ENCODE results near the gene PNPLA3. TPM values are rescaled to one million over a fixed set of nuclear protein-coding genes. Genes with fewer than 3 reads are reported as not detected.

Gene PNPLA3
- total and polyA plus RNA-seq, 9 of the 15 experiments (the other 6 are each of a cell fraction or from before 2014, with no cell fraction given), result 0.20 to 0.48 (median 0.38) TPM; not detected in 6

GRCh38 chr22:43969021-43969878 is 45.6 kb downstream of the PNPLA3 start (continued):
- TF ChIP-seq SMAD4 (CRISPR knock-in tag; conservative IDR thresholded peaks at IDR 0.05) (peak; percentile 63), TAL1 (IDR thresholded peaks at IDR 0.05) (peak; percentile 97), SMAD1 (IDR thresholded peaks at IDR 0.05; ENCODE audit: low read depth, low read length, partially characterized antibody) (no peak), TCF3 (CRISPR knock-in tag; IDR thresholded peaks at IDR 0.05) (peak; percentile 98), FUS (optimal IDR thresholded peaks at IDR 0.05; ENCODE audit: low read depth, low read length) (no peak), TEAD2 (tag; IDR thresholded peaks at IDR 0.05) (0 out of 2 replicates have a peak, but pooled peaks have one; percentile 48), MTA1 (IDR thresholded peaks at IDR 0.05; ENCODE audit: borderline replicate concordance) (peak; percentile 78), JUNB (CRISPR knock-in tag; conservative IDR thresholded peaks at IDR 0.05) (no peak), TRIM28 (IDR thresholded peaks at IDR 0.05) (peak; percentile 77; the same call in 1 of the 2 replicates), SMARCC2 (IDR thresholded peaks at IDR 0.05; ENCODE audit: low read depth) (peak; percentile 66; the same call in 1 of the 2 replicates)
- TF ChIP-seq, protein P1, sequence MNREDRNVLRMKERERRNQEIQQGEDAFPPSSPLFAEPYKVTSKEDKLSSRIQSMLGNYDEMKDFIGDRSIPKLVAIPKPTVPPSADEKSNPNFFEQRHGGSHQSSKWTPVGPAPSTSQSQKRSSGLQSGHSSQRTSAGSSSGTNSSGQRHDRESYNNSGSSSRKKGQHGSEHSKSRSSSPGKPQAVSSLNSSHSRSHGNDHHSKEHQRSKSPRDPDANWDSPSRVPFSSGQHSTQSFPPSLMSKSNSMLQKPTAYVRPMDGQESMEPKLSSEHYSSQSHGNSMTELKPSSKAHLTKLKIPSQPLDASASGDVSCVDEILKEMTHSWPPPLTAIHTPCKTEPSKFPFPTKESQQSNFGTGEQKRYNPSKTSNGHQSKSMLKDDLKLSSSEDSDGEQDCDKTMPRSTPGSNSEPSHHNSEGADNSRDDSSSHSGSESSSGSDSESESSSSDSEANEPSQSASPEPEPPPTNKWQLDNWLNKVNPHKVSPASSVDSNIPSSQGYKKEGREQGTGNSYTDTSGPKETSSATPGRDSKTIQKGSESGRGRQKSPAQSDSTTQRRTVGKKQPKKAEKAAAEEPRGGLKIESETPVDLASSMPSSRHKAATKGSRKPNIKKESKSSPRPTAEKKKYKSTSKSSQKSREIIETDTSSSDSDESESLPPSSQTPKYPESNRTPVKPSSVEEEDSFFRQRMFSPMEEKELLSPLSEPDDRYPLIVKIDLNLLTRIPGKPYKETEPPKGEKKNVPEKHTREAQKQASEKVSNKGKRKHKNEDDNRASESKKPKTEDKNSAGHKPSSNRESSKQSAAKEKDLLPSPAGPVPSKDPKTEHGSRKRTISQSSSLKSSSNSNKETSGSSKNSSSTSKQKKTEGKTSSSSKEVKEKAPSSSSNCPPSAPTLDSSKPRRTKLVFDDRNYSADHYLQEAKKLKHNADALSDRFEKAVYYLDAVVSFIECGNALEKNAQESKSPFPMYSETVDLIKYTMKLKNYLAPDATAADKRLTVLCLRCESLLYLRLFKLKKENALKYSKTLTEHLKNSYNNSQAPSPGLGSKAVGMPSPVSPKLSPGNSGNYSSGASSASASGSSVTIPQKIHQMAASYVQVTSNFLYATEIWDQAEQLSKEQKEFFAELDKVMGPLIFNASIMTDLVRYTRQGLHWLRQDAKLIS (CRISPR knock-in tag; IDR thresholded peaks at IDR 0.05), result no peak
- TF ChIP-seq, protein P2, sequence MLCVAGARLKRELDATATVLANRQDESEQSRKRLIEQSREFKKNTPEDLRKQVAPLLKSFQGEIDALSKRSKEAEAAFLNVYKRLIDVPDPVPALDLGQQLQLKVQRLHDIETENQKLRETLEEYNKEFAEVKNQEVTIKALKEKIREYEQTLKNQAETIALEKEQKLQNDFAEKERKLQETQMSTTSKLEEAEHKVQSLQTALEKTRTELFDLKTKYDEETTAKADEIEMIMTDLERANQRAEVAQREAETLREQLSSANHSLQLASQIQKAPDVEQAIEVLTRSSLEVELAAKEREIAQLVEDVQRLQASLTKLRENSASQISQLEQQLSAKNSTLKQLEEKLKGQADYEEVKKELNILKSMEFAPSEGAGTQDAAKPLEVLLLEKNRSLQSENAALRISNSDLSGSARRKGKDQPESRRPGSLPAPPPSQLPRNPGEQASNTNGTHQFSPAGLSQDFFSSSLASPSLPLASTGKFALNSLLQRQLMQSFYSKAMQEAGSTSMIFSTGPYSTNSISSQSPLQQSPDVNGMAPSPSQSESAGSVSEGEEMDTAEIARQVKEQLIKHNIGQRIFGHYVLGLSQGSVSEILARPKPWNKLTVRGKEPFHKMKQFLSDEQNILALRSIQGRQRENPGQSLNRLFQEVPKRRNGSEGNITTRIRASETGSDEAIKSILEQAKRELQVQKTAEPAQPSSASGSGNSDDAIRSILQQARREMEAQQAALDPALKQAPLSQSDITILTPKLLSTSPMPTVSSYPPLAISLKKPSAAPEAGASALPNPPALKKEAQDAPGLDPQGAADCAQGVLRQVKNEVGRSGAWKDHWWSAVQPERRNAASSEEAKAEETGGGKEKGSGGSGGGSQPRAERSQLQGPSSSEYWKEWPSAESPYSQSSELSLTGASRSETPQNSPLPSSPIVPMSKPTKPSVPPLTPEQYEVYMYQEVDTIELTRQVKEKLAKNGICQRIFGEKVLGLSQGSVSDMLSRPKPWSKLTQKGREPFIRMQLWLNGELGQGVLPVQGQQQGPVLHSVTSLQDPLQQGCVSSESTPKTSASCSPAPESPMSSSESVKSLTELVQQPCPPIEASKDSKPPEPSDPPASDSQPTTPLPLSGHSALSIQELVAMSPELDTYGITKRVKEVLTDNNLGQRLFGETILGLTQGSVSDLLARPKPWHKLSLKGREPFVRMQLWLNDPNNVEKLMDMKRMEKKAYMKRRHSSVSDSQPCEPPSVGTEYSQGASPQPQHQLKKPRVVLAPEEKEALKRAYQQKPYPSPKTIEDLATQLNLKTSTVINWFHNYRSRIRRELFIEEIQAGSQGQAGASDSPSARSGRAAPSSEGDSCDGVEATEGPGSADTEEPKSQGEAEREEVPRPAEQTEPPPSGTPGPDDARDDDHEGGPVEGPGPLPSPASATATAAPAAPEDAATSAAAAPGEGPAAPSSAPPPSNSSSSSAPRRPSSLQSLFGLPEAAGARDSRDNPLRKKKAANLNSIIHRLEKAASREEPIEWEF (CRISPR knock-in tag; IDR thresholded peaks at IDR 0.05), result no peak
- TF ChIP-seq, protein P3, sequence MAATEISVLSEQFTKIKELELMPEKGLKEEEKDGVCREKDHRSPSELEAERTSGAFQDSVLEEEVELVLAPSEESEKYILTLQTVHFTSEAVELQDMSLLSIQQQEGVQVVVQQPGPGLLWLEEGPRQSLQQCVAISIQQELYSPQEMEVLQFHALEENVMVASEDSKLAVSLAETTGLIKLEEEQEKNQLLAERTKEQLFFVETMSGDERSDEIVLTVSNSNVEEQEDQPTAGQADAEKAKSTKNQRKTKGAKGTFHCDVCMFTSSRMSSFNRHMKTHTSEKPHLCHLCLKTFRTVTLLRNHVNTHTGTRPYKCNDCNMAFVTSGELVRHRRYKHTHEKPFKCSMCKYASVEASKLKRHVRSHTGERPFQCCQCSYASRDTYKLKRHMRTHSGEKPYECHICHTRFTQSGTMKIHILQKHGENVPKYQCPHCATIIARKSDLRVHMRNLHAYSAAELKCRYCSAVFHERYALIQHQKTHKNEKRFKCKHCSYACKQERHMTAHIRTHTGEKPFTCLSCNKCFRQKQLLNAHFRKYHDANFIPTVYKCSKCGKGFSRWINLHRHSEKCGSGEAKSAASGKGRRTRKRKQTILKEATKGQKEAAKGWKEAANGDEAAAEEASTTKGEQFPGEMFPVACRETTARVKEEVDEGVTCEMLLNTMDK (IDR thresholded peaks at IDR 0.05; ENCODE audit: borderline replicate concordance, insufficient read depth, low read depth, low read length, poor library complexity, severe bottlenecking), result no peak

All from K562 (cell line).